Activated CD4-positive, CD25-positive, alpha-beta regulatory T cell treated with anti-CD3 and anti-CD28 coated beads, Interleukin-2, amount 50 U/mL, for 24 hours (primary cell): ENCODE results near the gene TCEAL8.
A peak's percentile ranks its signal among the peaks of the same experiment; 100 is the strongest.
"Not testable (repeated sequence)": the region's sequence is repeated elsewhere in the genome, so short reads cannot be mapped to it uniquely, and the experiment has no call there.

Experiments used
- ATAC-seq, 2 donors: fragments of 150-1000 bp; cut with Tn5 transposase; one replicate each; pipeline ENCODE4 v1.10.0; 2021; ENCODE audit warnings: mild to moderate bottlenecking in 1 of 2, moderate library complexity in 1 of 2

TCEAL8 gene

DNA sequence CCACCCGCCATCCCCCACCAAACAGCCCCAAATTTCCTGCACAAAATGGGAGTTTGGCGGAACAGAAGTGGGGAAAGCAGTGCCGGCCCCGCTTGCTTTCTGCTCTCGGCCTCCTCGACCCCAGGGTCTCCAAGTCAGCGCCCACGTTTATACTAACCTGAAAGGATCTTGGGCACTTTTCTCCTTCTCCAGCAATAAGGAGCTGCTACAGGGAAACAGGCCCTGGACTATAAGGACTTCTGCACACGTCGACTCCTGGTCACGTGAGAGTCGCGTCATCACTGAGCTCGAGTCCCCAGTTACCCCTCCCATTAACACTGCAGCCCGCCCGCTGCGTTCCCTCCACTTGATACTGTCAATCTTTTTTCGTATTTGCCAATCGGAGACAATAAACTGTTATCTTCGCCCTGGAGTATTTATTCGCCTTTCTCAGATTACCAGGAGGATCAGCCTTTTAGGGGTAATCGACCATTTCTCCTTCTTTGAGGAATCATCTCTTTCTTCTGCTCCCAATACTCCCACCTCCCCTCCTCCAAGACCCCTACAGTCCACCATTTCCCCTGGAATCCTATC, at the start of gene TCEAL8:
TSS of gene TCEAL8 (minus strand) at position 235 of the 573 bp plus-strand sequence. CDS start 1,176 bp downstream, outside the sequence.
- peak; percentile 94 to 96 for ATAC-seq

GRCh38 chrX:103304705-103305104, 49.8 kb upstream of the TCEAL8 start:
- ATAC-seq, result no peak

GRCh38 chrX:103293118-103293517, 38.2 kb upstream of the TCEAL8 start:
- ATAC-seq, result no peak

GRCh38 chrX:103279624-103280023, 24.7 kb upstream of the TCEAL8 start:
- no peak for ATAC-seq

DNA sequence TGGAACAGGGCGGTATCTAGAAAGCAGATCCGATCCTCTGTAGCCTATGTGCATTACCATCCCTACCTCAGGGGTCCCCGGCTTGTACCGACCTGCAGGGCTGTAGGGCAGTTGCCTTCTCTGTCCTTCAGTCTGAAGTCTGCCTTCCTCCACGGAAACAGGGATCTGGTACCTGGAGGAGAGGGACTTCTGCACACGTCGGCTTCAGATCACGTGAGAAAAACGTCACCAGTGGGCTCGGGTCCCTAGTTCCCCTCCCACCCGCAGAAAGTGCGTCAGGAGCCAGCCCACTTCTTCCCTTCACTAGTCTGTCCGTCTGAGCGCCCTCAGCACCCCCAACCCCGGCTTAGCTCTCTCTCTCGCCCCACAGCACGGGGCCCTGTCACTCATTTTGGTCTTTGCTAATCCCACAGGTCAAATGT, 21.6 kb upstream of the TCEAL8 start, which contains the start of gene TCEAL5:
TSS of gene TCEAL5 (minus strand) at position 170 of the 422 bp plus-strand sequence. CDS start 2,187 bp downstream, outside the sequence.
- ATAC-seq, result no peak

DNA sequence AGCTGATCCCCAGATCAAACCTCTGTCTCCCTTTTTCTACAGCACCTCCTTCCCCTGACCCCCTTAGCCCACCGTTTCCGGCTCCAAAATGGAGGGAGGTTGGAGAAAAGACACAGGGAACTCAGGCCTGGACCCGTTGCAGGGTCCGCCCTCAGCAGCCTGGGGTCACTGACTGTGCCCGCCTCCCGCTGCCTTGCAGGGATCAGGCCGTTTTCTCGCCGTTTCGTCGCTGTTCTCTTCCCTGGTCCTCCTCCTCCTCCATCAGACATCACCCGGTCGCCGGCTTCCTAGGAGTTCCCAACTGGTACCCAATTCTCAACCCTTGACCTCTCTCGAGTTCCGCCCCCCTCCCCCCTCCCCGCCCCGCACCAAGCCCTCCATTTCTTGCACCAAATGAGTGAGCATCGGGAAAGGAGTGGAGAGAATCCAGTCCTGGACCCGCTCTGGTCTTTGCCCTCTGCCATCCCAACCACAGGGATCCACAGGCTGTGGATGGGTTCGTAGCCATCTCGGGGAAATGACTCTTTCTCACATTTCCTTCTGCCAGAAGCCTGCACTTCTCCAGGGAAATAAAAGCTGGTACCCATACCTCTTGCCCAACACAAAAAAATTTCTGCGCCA, 21.1 kb upstream of the TCEAL8 start:
- no peak for ATAC-seq

DNA sequence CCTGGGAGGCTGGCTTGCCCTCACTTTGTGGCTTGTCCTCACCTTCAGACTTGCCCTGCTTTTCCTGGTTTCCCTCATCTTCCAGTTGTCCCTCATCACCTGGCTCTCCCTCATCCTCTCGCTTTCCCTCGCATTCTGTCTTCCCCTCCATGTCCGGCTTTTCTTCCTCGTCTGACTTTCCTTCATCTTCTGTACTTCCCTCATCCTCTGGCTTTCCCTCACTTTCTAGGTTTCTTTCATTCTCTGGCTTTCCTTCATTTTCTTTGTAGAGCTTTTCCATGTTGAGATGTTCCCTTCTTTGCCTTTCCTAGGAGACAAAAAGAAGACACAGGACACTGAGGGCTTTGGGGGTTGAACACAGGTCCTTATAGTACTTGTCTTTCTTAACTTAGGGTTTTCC, 19.3 kb upstream of the TCEAL8 start:
- ATAC-seq, result no peak

DNA sequence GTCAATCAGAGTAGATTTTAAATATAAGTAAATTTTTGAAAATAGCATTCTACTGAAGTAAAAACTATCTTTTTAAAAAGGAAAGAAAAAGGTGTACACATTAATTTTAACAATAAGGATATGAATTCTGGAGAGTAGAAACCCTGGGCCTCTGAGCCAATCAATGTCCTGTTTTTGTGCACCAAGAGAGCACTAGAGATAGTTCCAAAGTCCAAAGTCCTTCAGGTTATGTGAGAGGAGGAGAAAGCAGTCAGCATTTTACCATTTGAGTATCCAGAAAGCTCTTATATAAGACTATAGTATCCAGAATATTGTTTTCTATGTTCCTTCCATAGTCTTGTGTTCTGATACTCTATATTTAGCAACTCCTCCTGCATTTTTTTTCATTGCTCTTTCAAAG, 3.3 kb upstream of the TCEAL8 start:
- no peak for ATAC-seq

- ATAC-seq, result no peak
These were observed 1.7 kb upstream of the TCEAL8 start for GRCh38 chrX:103256651-103257050.

- ATAC-seq, result peak; percentile 29 to 45
These were observed 657 bp downstream of the TCEAL8 start for GRCh38 chrX:103254171-103254824.

- ATAC-seq, result no peak
These were observed 1.3 kb downstream of the TCEAL8 start for GRCh38 chrX:103253608-103254007.

GRCh38 chrX:103250977-103251376, 4.0 kb downstream of the TCEAL8 start:
- no peak for ATAC-seq

- ATAC-seq, result no peak
These were observed 5.2 kb downstream of the TCEAL8 start for GRCh38 chrX:103249805-103250204.

GRCh38 chrX:103248553-103248952, 6.4 kb downstream of the TCEAL8 start:
- no peak for ATAC-seq

- ATAC-seq, result no peak
These were observed 14.8 kb downstream of the TCEAL8 start for GRCh38 chrX:103240155-103240554.

DNA sequence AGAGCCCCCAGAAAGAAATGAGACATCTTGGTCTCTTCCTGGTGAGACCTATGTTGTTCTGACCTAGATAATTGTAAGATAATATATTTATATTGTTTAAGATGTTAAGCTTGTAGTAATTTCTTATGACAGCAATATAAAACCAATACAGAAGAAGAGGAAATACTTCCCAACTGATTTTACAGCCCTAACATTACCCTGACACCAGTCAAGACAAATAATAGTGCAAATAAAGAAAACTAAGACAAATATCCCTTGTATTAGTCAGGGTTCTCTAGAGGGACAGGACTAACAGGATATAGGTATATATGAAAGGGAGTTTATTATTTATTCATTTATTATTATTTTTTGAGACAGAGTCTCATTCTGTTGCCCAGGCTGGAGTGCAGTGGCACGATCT, 18.7 kb downstream of the TCEAL8 start:
- no peak for ATAC-seq

DNA sequence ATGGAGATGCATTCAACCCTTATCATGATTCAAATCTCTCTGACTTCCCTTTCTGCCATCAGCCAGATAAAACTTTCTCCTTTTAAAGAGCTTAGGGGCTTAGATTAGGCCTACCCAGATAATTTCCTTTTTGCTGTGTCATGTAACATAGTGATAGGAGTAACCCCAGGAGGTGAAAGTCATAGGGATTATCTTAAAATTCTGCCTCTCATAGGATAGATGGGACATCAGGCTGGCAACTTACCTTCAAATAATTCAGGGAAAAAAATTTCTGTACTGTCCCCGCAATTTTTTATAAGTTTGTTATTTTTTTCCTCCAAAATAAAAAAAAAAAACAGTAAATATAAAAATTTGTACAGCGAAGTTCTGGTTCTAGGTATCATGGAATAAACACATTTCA, 19.3 kb downstream of the TCEAL8 start:
- ATAC-seq, result not testable (repeated sequence)

DNA sequence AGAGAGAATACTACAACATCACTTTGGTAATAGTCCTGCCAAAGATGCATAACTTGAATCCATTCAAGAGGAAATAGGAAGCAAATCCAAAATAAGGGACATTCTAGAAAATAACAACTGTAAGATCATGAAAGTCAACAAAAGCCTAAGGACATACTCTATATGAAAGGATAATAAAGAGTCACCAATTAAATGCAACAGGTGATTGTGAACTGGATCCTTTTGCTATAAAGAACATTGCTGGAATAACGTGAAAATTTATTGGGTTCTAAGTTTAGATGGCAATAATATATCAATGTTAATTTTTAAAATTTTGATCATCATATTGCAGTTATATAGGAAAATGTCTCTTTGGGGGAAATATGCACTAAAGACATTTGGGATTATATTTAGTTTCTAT, 20.1 kb downstream of the TCEAL8 start:
- ATAC-seq, result no peak

- no peak for ATAC-seq
These were observed 21.7 kb downstream of the TCEAL8 start for GRCh38 chrX:103233263-103233662.

DNA sequence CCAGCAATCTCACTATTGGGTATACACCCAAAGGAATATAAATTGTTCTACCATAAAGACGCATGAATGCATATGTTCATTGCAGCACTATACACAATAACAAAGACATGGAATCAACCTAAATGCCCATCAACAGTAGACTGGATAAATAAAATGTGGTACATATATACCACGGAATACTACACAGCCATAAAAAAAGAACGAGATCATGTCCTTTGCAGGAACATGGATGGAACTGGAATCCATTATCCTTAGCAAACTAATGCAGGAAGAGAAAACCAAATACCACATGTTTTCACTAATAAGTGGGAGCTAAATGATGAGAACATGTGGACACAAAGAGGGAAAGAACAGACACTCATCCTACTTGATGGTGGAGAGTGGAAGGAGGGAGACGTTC, 29.0 kb downstream of the TCEAL8 start:
- not testable (repeated sequence) for ATAC-seq

DNA sequence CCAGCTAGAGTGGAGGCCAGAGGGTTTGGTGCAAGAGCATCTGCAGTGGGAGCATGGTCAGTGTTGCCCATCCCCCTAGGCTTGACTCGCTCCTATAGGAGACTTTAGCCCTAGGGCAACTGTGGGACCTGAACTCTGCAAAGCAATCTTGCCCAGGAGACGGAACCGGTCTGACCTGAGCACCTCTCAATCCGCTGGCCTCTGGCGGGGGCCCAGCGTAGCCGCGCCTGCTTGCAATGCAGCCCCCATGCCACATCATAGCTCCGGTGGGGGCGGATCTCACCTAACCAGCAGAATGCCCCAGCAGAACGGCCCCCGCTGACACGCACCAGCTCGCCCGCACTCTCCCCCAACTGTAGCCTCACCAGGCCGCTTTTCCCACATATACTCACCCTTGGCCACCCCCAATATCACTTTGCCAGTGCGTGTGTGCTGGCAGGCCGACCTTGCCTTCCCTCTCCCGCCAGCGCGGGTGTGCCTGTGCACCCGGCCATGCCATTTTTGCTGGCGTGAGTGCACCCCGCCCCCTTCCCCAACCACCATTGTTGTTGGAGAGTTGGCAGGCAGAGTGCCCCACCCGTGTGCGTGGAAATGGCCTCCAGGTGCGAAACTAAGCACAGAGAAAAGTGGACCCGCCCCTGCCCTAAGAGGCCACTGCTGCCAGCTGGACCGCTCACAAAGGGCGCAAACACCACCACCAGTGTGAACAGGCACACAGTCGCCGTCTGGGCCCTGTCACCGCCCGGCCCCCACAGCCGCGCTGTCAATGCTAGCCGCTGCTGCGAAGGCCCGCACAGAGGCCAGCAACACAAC, 34.2 kb downstream of the TCEAL8 start:
- no peak for ATAC-seq

GRCh38 chrX:103215425-103215991, 39.4 kb downstream of the TCEAL8 start:
- peak; percentile 15 to 21 for ATAC-seq
